Stimulated activated CD4-positive, alpha-beta T cell treated with anti-CD3 and anti-CD28 coated beads, Interleukin-1b, Interleukin-23, amount 100 ng/mL, for 1 hour (primary cell): Measurements from ENCODE around the gene CC2D1A.

Source experiments
- DNase-seq, 2 donors: peaks; one replicate each; pipeline ENCODE4 v3.0.0-alpha.2; 2020; ENCODE audit warnings: low read depth in 2 of 2

CC2D1A gene

DNA sequence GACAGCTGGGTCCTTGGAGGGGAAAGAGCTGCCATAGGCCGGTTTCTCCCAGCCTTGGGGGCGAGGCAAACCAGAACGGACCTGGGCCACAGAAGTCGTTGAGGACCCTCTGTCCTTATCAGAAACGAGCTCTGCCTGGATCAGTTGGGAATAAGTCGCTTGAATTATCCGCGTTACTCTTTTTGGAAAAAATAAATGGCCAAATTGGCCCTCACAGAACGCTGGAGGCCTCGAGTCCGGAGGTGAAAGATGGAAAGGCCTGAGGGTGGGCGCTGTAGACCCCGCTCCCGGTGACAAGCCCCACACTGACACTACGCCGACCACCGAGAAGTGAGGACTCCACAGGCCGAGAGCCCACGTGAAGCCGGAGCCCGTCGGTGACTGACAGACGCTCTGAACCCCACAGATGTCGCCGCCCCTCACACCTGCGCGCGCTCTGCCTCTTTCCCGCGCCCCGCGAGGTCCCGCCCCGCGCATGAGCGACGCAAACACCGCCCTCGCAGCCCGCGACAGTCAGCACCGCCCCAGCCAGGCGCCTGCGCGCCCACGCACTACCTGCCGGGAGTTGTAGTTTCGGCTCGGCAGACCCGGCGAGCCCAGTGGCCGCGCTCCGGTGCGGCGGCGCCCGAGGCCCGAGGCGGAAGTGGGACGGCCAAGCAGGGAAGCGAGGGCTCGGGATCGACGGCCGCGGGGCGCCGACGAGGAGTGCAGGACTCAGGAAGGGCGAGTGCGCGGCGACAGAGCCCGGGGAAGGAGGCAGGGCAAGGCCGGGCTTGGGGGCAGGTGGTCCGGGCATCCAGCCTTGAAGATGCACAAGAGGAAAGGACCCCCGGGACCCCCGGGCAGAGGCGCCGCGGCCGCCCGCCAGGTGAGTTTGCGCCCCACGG, at the start of gene CC2D1A, which contains the start of gene BRME1:
TSS of gene CC2D1A (plus strand) at position 568 of the 887 bp plus-strand sequence. CDS start at position 809, 241 bp downstream.
TSS of gene BRME1 (minus strand) at position 484 of the 887 bp plus-strand sequence. CDS start 1,225 bp downstream, outside the sequence.
- peak; percentile 79 to 90 for DNase-seq

DNA sequence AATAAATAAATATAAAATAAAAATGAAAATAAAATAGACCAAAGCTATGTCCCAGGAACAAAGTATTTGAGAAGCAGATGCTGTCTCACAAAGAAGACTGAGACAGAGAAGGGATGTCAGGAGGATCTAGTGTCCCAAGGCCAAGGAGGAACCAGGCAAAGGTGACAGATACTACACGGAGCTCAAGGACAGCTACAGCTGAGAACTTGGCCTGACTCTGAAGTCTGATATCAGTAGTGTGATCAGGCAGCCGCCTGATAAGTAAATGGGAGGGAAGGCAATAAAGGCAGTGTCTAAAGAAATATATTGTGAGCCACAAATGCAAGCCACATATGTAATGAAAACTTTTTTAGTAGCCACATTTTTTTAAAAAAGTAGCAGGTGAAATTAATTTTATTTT, 49.5 kb upstream of the CC2D1A start:
- DNase-seq = no peak

DNA sequence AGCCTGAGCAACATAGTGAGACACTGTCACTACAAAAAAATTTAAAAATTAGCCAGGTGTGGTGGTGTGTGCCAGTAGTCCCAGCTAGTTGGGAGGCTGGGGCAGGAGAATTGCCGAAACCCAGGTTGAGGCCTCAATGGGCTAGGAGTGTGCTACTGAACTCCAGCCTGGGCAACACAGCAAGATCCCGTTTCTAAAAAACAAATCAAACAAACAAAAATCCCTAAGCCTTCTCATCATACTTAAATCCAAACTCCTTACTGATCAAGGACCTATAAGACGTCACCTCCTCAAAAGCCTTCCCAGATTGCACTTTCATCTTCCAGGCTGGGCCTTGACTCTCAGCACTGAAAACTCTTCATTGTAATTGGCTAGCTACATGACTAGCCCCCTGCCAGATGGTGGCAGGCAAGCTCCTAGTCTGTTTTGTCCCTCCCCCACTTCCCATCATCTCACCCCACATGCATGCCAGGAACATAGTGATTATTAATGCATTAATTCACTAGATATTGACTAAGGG, 46.6 kb upstream of the CC2D1A start:
- DNase-seq = no peak

DNA sequence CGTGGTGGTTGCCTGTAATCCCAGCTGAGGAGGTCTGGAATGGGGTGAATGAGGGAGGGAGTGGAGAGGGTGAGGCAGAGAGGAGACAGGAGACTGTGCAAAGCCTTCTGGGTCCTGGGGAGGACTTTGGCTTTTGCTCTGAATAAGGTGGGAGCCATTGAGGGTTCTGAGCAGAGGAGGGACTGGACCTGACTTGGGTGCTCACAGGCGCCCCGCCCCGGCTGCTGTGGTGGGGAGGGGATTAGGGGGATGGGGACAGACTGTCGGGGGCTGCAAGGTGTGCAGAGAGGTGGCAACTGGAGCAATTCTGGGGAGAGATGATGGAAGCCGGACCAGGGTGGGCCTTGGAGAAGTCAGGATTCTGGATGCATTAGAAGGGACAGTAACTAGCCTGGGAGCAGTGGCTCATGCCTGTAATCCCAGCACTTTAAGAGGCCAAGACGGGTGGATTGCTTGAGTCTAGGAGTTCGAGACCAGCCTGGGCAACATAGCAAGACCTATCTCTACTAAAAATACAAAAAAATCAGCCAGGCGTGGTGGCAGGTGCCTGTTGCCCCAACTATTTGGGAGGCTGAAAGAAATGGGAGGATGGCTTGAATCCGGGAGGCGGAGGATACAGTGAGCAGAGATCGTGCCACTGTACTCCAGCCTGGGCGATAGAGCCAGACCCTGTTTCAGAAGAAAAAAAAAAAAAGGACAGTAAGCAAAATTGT, 45.2 kb upstream of the CC2D1A start:
- DNase-seq = no peak

DNA sequence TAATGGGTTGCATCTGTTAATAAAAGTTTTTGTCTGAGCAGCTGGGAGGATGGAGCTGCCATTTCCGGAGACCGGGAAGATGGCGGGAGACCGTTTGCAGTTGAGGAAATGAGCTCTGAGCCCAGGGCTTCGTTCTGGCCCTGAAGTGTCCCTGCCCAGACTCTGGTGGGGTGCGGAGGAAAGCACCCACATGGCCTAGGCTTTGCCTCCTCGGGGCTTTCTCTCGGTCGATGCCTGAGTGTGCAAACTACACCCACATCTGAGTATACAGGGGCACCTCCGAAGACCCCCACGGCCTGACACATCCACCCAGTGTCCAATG, 44.6 kb upstream of the CC2D1A start:
- no peak for DNase-seq

DNA sequence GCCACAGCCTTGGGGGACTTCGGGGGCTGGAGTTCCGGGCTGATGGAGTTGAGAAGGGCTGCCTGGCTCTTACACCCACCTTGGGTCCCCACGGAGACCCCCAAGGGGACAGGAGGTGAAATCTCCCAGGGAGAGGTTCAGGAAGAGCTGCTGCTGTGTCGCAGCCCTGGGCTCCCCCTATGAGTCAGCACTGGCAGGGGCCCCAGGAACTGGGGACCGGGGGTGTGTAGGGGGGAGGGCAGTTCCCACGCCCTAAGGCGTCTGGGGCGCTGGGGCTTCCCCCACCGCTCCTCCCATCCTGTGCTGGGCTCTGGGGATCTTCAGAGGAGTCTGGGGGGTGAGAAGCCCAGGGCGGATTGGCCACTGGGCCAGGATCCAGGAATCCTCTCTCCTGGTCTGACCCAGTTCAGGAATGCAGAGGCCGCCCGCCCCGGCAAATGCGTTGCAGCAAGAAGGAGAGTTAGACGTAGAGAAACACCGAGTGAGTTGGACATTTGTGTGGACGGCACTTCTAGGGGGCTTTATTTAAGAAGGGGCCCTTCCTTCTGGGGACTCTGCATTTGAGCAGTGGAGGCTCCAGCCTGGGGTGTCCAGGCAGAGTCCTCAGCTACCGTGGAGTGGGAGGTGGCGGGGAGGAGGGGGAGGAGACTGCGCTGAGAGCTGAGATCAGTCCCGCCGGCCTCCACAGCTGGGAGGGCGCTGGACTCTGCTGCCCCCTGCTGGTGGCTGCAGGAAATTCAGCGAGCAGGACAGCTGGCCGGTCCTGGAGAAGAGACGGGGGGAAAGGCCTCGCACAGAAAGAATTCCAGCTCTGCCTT, 44.1 kb upstream of the CC2D1A start:
- peak; percentile 76 to 84 for DNase-seq

DNA sequence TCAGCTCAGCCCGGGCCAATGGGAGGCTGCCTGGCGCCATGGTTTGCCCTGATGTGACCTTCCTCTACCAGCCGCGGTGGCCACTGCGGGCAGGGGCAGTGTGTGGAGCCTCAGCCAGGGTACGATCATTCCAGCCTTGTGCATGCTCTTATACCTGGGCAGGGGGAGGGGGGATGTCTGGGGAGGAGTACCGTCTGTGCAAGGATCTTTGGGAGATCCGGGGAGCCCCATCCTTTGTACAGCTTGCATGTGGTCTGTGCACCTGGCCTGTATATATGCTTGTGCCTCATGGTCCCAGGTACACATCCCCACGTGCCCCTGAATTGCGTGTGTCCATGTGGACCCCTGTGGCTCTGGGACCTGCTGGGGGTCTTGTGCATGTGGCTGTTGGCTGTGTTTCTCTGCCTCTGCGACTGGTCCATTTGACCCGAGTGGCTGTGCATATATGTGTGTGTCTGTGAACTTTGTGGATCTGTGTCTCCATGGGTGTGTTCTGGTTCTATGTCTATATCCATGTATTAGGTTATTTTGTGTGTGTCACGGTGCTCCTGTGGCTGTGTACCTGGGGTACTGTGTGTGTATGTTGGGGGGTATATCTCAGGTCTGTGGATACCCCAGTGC, 41.8 kb upstream of the CC2D1A start:
- no peak for DNase-seq

DNA sequence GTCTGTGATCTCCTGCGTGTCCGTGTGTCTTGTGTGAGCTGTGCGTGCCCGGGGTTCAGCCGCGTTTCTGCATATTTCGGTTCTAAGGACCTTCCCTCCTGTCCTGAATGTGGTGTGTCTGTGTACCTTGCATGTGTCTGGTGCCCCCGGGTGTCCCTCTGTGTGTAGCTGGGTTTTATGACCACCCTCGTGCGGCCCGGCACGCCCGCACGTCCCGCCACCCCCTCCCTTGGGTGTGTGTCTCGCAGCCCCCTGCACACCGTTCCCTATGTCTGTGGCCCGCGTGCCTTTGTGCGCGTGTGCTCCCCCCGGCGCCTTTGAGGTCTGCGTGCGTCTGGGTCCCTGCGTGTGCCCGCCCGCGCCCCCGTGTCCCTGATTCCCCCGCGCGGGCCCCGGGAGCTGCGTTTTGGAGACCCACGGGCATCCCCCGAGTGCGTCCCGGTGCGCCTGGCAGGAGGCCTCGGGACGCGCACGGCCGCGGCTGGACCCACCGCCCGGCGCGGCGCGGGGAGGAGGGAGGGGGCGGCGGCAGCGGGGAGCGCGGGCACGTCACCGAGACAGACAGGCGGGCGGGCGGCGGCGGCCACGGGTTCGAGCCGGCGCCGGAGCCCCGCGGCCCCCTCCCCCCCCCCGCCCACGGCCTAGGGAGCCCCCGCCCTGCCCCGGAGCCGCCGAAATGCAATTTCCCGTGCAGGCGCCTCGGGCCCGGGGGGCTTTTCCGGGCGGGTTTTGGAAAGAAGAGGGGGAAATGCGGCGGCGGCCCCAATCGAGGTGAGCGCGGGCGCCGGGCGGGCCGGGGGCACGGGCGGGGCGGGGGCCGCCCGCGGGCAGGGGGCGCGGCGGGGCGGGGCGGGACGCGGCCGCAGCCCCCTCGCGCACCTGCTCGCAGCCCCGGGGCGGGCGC, 41.1 kb upstream of the CC2D1A start:
- no peak for DNase-seq

DNA sequence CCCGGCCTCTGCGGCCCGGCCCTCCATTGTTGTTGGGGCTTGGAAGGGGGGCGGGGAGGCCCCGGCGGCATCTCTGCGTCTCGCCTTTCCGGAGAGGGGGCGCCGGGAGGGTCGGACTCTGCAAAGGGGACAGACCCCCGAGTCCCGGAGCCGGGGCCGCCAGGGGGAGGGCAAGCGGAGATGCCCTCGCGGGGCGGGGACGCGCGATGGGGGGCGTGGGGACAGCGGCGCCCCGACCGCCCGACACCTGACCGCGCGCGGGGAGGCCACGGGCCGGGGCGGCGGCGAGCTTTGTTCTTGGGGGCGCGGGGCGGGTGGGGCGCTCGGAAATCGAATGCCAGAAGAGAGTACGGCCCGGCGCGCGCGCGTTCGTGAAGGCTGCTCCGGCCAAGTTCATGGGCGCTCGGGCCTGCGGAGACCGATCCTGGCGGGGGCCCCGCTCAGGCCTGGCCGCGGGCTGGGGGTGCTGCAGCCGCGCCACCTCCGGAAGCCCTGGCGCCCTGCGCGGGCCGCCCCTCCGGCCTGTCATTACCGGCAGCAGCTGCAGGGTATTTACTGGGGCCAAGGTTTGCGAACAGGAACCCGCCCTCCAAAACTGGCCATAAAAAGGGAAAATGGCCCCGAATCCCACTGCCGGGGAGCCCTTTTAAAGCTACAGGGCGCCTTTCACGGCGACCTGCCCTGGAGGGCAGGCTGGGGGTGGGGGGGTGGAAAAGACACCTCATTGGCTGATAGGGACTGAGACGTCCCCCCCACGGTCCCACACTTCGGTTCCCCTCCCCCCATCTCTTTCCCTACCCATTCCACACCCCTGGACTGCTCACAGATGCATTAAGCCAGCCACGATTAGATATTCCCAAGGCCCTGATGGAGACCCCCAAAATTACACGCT, 40.2 kb upstream of the CC2D1A start:
- no peak for DNase-seq

DNA sequence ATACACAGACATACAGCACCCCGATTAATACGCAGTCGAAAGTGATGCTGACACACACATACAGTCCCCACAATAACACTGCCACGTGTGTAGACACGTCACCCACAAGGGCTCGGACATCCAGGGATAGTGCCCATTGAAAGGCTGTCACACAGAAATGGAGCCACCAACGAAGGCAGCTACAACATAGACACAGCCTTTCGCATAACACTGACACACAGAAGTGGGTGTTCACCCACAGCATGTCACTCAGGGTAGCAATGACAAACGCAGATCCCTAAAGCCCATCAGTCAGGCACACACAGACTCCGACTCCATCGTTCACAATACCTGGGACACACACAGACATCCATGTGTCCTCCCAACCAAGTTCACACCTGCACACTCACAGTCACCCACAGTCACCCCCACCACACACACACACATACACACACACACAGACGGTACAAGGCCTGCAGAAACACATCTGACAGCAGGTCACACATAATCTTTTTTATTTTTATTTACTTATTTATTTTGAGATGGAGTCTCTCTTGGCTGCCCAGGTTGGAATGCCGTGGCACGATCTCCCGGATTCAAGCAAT, 39.4 kb upstream of the CC2D1A start:
- DNase-seq = no peak

DNA sequence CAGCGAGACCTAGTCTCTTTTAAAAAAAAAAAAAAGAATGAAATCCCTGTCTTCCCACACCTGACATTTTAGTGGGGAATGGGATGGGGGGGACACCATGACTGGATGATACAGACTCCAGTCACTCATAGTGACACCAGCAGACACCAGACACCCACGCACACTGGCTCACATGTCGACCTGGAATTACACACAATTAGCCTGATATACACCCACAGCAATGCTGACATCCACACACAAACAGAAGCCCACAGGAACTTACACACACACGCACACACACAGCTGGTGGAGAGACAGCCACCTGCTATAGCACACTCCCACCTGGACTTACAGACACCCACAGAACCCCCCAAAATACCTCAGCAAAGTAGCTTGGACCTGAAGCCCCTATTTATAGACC, 37.3 kb upstream of the CC2D1A start:
- DNase-seq = no peak

DNA sequence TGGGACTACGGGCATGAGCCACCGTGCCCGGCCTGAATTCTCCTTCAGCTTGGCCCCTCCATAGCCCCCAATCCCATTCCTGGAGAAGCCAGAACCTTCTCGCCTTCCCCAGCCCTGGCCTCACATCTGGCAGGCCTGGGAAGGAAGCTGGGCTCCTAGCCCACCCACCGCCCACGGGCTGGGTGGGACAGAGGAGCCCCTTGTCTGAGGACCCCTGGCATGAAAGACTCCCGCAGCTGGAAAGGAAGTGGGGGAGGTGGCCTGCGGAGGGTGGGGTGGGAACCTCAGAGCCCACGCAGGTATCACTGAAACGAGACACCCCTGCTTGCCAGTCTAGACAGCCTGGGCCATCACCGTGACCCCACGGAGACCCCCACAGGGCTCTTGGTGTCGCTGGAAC, 36.7 kb upstream of the CC2D1A start:
- no peak for DNase-seq

DNA sequence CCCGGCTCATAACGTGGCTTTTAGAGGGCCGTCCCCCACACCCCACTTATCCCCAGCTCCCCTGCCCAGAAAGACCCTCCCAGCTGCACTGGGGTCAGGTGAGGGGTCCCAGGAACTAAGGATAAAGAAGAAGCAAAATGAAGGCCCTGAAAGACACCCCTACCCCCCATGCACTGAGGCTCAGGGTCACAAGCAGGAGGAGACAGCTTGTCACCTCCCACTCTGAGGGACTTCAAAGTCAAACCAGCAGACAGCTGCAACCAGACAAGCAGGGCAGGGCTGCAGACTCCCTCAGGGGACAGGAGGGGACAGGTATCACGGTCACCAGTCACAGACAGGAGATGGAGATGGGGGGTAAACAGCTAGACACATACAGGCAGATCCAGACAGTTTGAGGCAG, 35.1 kb upstream of the CC2D1A start:
- DNase-seq = no peak

DNA sequence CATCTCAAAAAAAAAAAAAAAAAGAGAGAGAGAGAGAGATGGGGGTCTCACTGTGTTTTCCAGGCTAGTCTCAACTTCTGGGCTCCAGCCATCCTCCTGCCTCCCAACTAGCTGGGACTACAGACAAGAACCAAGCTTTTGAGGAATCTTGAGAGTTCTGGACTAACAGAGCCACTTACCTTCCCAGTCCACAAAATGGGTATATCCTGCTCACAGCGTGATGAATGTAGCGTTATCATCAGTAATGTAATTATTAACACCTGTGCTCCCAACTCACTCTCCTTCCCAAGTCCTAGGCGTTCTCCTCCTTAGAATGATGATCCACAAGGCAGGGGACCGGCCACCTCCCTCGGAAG, 33.7 kb upstream of the CC2D1A start:
- DNase-seq = no peak

DNA sequence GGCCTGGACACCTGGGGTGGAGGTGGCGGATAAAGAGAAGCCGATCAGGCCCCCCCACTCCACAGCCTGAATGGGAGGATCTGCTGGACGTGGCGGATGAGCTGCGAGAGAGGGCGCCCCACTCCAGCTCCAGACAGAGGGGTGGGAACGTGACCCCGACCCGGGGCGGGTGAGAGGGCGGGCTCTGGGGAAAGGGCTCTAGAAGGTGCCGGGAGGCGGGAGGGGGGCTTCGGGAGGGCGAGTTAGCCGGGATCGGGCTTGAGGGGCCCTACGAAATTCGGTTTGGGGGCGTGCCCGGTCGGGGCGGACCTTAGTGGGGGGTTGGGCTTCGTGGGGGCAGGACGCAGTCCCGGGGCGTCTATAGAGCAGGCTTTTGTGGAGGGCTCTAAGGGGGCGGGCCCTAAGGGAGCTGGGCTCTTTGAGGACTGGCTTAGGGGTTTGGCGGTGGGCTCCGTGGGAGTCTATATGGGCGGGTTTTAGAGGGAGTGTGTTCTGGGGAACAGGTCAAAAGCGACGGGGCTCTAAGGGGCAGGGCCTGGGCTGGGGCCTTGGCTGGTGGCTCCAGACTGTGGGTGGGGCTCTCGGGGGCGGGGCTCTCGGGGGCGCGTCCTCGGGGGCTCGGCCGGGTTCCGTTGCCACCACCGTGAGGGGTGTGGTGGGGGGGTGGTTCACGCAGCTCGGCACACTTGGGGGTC, 33.2 kb upstream of the CC2D1A start:
- no peak for DNase-seq

DNA sequence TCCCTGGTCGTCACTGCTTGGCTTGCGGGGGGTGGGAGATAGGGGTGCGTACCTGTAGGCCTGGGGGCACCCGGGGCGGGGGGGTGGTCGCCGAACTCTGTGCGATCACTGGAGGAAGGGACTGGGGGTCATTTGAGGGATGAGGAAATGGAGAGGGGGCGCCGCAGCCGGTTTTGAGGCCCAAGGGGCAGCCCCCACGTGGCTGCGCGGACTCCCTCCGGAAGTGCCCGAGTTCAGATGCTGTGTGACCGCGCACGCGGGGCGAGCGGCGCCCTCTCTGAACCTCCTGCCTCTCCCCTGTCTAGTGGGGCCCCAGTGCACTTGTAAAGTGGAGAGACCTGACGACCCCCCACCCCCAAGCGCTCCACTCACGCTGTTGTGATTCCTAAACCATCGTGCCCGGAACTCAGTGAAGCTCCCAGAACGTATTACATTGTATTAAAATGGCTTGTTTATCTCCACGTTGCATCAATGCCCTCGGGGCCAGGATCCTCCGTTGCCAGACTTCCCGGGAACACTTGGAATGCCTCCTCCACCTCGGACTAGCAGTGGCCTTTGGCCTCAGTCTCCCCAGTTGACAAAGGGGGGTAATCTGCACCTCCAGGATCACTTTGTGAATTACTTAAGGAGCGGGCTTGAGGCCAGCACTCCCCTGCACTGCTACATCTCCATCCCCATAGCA, 32.0 kb upstream of the CC2D1A start:
- DNase-seq = no peak

DNA sequence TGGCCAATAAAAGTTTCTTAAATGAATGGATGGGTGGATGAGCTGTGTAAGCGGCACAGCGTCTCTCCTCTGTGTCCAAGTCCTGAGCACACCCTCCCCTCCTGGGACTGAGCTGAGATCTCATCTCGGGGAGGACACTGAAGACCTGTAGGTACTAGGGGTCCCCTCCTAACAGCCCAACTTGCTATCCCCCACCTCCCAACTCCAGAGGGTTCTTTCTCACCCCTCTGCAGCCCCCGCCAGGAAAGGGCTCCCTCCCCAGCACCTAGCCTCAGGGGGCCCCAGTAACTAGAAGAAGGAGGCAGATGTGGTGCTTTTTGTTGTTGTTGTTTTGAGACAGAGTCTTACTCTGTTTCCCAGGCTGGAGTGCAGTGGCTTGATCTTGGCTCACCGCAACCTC, 30.2 kb upstream of the CC2D1A start:
- DNase-seq = no peak

DNA sequence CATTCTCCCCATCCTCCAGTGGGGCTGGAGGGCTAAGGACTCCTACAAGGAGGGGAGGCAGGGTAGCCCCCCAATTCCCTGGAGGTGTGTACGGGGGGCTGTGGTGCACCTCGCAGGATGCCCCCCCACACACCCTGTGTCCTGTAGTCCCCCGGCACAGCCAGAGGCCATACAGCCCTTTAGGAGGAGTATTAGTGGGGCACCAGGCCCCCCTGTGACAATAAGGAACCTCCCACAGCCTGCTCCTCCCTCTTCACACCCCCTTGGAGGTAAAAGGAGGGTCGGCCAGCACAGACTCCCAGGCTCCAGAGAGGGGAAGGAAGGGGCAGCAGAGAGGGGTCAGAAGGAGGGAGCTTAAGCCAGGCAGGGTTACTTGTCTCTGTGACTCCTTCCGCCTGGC, 29.2 kb upstream of the CC2D1A start, which contains the start of gene NANOS3:
TSS of gene NANOS3 (plus strand) at position 301 of the 400 bp plus-strand sequence. CDS start 115 bp downstream, outside the sequence.
- DNase-seq = no peak
